DND-41 (cell line): Measurements from ENCODE around the gene MRPL33.

Source experiments
- EZH2 ChIP-seq: IDR thresholded peaks from 3 replicates; pipeline ENCODE4 v1.6.1; 2012; ENCODE audit warnings: borderline replicate concordance, low read depth, mild to moderate bottlenecking, moderate library complexity, low read length, inconsistent platforms; ENCODE audit not compliant: severe bottlenecking
- TF ChIP-seq, protein P1 (sequence below): IDR thresholded peaks from 2 replicates; pipeline ENCODE4 v1.5.1; 2012; ENCODE audit warnings: borderline replicate concordance, low read length, moderate library complexity, mild to moderate bottlenecking; ENCODE audit not compliant: poor library complexity, severe bottlenecking; ENCODE audit errors: extremely low read depth

- TF ChIP-seq, protein P1, sequence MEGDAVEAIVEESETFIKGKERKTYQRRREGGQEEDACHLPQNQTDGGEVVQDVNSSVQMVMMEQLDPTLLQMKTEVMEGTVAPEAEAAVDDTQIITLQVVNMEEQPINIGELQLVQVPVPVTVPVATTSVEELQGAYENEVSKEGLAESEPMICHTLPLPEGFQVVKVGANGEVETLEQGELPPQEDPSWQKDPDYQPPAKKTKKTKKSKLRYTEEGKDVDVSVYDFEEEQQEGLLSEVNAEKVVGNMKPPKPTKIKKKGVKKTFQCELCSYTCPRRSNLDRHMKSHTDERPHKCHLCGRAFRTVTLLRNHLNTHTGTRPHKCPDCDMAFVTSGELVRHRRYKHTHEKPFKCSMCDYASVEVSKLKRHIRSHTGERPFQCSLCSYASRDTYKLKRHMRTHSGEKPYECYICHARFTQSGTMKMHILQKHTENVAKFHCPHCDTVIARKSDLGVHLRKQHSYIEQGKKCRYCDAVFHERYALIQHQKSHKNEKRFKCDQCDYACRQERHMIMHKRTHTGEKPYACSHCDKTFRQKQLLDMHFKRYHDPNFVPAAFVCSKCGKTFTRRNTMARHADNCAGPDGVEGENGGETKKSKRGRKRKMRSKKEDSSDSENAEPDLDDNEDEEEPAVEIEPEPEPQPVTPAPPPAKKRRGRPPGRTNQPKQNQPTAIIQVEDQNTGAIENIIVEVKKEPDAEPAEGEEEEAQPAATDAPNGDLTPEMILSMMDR = no peak
- TF ChIP-seq EZH2 = no peak
These were observed 29.3 kb downstream of the MRPL33 start for GRCh38 chr2:27800856-27801255.
